ENCODE data around the gene NTHL1.
"Not testable (repeated sequence)": the region's sequence is repeated elsewhere in the genome, so short reads cannot be mapped to it uniquely, and the experiment has no call there.

Gene NTHL1

DNA sequence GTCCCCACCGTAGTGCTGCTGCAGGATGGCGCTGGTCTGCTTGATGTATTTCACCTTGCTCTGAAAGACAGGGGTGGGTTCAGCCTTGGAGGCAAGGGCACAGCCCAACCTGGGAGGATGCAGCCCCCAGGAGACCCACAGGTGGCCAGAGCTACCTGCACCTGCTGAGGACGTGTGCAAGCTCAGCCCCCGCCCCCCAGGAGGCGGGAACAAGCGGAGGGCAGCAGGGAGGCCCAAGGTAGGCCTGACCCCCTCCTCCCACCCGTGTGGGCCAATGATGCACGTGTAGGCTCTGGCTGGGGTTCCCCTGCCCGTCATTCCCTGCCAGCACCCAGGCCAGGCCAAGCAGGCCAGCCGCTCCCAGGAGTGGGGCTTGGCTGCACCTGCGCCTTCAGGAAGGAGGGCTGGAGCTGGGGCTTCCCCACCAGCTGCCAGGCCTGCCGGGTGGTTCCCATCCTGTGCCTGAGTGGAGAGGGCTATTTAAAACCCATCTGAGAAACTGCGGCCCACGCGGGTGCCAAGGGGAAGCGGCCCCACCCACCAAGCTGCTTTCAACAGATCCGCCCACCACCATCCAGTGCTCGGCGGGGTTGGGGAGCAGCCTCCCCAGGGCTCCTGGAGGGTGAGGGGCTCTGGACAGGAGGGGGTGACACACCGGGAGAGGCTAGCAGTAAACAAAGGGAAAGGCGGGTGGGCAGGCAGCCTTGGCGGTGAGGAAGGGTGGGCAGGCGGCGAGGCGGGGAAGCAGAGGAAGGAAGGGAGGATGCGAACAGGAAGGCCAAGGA, 3.8 kb downstream of the NTHL1 start:
- intact Hi-C loops (cut with DNase I) = no loop called here
- peak in 8 of 10 donors; percentile 46 to 95 (median 76) for DNase-seq

- no peak for DNase-seq
- intact Hi-C loops (cut with DNase I) = no loop called here
Observed at GRCh38 chr16:2042986-2043666, 4.5 kb downstream of the NTHL1 start.

- intact Hi-C loops (cut with DNase I) = no loop called here
- no peak for DNase-seq
Observed at GRCh38 chr16:2042171-2042985, 5.3 kb downstream of the NTHL1 start.

DNA sequence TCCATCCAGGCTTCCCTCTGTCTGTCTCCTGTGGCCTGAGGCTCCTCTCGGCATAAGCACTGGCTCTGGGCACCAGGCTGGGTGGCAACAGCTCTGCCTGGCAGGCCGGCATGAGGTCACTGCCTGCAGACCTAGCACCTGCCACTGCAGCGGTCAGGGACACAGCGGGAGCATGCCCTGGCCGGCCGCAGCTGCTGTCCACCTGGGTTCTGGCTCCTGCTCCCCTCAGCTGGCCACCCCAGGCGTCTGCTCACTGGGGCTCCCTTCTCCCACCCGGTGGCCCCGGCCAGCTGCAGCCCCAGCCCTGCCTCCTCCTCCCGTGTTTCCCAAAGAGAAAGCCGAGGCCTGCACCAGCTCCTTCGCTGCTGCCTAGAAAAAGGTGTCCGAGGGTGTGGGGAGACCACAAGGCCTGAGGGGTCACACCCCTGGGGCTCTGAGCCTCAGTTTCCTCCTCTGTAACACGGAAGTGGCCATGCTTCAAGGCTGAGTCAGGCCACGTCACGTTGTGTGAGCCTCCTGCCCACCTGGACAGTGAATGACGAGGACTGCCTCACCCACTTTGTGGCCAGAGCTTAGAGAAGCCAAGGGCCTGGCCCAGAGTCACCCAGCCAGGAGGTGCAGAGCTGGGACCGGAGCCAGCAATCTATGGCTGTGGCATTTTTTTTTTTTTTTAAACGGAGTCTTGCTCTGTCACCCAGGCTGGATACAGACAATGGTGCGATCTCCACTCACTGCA, 6.7 kb downstream of the NTHL1 start:
- DNase-seq = peak in 2 of 10 donors; percentile 68 to 84

DNA sequence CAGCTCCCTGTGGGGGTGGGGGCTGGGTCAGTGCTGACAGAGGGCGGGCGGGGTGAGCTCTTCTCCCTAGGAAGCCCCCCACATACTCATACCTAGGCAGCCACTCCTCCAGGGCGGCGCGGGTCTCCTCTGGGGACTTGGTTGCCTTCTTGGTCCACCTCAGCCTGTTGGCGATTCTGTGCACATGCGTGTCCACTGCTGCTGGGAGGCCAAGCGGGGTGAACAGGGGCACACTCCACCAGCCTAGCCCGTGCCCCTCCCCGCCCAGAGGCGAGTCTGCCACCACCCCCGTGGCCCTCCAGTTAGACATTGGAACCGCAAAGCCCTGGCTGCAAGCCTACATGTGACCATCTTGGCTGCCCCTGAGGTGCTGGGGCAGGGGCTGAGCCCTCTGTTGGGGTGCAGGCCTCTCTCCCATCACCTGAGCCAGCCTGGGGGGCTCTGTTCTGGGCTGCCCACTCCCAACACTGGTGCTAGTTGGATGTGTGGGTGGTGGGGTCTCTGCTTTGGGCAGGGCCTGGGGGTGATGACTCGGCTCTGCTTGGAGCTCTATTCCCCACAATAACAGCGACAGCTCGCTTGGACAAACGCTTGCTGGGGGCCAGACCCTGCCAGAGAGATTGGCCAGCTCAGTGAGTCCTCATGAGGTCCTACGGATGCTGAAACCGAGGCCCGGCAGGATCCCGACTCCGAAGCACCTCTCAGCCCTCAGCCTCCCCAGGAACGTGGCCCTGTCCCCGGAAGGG, 7.4 kb downstream of the NTHL1 start:
- intact Hi-C loops (cut with DNase I) = no loop called here
- DNase-seq = peak in 1 of 10 donors; percentile 58

More for the DNA sequence above, 6.7 kb downstream of the NTHL1 start:
- intact Hi-C loops (cut with DNase I) = no loop called here

DNA sequence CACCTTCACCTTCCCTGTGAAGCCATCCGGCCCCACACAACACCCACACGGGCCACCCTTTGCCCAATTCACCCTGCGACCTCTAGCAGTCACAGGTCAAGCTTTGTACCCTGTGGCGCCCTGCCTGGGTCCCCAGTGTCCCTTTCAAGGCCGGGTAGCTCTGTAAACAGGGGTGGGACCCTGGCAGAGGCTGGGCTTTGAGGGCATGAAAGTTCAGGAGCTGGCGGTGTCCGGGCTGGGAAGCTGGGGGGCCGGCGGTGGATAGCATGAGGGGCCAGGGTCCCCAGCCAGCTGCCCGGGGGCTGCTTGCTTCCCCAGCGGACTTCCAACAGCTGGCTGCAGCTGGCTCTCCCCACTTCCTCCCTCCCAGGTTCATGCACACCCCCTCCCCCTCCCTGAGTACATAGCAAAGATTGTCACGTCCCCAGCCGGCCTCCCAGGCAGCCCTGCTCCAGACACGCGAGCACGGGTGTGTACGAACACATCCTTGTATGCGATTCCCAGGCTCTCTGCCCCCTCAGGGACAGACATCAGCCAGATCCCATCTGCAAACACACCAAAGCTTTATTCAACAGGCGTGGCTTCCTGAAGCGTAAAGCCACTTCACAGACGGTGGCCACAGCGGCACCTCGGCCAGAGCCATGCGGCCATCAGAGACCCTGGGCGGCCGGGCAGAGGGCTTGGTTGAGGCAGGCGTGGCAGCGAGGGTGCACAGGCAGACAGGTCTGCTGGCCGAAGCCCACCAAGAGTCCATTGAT, 8.2 kb downstream of the NTHL1 start:
- intact Hi-C loops (cut with DNase I) = no loop called here
- DNase-seq = peak in 2 of 10 donors; percentile 55 to 57

DNA sequence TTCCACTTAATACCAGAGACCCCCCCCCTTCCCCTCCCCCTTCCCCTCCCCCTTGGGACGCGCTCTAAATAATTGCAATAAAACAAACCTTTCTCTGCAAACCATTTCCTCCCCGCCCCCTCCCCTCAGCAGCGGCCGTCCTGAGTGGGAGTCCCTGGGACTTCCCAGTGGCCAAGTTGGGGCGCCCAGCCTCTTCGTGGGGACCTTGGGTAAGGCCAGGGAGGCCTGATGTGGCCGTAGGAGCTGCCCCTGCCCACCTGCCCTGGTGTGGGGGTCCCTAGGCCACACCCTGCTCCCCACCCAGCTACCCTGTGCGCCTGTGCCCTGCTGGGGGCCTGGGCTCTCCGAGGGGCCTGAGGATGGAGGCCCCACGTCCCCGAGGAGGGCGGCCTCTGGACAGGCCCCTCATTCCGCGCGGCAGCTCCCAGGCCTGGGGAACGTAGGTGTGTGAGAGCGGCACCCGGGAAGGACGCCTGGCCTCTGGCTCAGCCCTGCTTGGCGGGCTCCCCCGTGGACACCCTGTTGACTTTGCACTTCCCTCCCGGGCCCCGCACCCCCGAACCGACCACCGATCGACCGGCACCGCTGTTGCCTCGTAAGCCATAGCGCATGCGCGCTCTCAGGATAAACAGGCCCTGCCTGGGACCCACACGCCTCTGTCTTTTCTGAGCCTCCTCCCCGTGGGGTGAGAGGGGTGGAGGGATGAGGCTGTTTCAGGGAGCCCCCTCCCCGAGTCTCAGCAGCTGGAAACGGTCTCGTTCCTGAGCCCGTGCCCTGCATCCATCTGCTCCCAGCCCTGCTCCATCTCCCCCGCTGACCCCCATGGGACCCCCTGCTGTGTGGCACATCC, 9.0 kb downstream of the NTHL1 start:
- DNase-seq = peak in 1 of 10 donors; percentile 59
- intact Hi-C loops (cut with DNase I) = no loop called here

DNA sequence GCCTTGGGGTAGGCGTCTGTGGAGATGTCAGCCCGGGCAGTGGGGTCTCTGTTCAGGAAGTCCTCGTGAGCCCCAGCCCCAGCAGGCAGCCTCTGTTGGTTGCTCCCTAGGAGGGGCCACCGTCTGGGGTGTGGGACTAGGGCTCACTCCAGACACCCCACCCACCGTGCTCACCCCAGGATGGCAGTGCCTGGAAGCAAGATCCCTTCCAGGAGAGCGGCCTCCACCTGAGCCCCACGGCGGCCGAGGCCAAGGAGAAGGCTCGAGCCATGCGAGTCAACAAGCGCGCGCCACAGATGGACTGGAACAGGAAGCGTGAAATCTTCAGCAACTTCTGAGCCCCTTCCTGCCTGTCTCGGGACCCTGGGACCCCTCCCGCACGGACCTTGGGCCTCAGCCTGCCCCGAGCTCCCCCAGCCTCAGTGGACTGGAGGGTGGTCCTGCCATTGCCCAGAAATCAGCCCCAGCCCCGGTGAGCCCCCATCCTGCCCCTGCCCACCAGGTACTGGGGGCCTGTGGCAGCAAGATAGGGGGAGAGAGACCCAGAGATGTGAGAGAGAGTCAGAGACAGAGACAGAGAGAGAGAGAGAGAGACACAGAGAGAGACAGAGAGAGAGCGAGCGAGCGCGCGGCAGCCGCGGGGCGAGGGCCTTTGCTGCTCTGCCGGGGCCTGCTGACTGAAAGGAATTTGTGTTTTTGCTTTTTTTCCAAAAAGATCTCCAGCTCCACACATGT, 9.8 kb downstream of the NTHL1 start:
- DNase-seq = no peak

GRCh38 chr16:2037115-2037514, 10.5 kb downstream of the NTHL1 start:
- intact Hi-C loops (cut with DNase I) = no loop called here
- DNase-seq = no peak

More for the DNA sequence above, 9.8 kb downstream of the NTHL1 start:
- intact Hi-C loops (cut with DNase I) = no loop called here

GRCh38 chr16:2036200-2036966, 11.3 kb downstream of the NTHL1 start:
- intact Hi-C loops (cut with DNase I) = no loop called here
- no peak for DNase-seq

GRCh38 chr16:2035431-2036199, 12.0 kb downstream of the NTHL1 start:
- intact Hi-C loops (cut with DNase I) = no loop called here
- DNase-seq = peak in 2 of 10 donors; percentile 34 to 72

DNA sequence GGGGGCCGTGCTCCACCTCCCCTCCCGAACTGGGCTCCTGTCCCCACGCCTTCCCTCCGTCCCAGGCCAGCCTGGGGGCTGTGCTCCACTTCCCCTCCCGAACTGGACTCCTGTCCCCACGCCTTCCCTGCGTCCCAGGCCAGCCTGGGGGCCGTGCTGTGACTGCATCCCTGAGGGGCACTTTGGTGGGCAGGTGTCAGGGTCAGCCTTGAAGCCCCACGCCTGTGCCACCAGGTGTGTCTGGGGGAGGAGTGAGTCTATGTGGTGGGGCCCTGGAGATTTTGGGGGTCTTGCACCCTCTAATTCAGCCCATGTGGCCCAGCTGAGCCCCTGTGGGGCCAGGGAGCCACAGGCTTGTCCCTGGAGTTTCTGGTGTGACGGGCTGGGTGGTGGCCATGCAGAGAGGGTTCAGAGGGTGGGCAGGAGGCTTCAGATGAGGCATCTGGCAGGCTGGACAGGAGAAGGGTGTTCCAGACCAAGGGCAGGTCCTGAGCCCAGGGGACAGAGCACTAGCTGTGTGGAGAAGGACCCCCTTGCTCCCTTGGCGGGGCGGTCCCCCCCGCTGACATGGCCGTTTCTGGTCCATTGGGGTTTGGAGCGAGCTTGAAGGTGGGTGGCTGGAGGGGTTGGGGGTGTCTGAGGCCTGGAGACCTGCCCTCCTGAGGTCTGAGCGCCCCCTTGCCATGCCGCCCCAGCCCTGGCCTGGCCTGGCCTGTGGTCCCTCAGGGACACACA, 12.8 kb downstream of the NTHL1 start:
- intact Hi-C loops (cut with DNase I) = no loop called here
- DNase-seq = no peak

DNA sequence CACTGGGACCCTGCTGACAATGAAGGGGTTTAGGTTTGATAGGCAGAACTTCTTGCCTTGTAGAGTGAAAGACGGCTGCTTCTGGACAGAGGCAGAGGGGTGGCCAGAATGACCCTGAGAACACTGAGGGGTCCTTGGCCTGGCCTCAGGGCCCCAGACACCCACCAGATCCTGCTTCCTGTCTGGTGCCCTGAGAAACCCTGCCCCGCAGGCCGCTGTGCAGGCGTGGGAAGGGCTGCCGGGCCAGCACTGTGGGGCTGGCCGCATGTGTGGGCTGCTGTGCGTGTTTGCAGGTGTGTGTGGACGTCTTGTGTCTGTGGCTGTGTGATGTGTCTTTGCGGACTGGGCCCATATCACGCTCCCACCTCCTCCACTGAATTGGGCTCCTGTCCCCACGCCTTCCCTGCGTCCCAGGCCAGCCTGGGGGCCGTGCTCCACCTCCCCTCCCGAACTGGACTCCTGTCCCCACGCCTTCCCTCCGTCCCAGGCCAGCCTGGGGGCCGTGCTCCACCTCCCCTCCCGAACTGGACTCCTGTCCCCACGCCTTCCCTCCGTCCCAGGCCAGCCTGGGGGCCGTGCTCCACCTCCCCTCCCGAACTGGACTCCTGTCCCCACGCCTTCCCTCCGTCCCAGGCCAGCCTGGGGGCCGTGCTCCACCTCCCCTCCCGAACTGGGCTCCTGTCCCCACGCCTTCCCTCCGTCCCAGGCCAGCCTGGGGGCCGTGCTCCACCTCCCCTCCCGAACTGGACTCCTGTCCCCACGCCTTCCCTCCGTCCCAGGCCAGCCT, 13.5 kb downstream of the NTHL1 start:
- DNase-seq; intact Hi-C loops (cut with DNase I): not testable (repeated sequence)

All from posterior cingulate gyrus (tissue), 11 donors.